ENCODE measurements around the gene DNASE1L3.
"Not testable (repeated sequence)": the region's sequence is repeated elsewhere in the genome, so short reads cannot be mapped to it uniquely, and the experiment has no call there.

The DNASE1L3 gene, protein sequence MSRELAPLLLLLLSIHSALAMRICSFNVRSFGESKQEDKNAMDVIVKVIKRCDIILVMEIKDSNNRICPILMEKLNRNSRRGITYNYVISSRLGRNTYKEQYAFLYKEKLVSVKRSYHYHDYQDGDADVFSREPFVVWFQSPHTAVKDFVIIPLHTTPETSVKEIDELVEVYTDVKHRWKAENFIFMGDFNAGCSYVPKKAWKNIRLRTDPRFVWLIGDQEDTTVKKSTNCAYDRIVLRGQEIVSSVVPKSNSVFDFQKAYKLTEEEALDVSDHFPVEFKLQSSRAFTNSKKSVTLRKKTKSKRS

DNA sequence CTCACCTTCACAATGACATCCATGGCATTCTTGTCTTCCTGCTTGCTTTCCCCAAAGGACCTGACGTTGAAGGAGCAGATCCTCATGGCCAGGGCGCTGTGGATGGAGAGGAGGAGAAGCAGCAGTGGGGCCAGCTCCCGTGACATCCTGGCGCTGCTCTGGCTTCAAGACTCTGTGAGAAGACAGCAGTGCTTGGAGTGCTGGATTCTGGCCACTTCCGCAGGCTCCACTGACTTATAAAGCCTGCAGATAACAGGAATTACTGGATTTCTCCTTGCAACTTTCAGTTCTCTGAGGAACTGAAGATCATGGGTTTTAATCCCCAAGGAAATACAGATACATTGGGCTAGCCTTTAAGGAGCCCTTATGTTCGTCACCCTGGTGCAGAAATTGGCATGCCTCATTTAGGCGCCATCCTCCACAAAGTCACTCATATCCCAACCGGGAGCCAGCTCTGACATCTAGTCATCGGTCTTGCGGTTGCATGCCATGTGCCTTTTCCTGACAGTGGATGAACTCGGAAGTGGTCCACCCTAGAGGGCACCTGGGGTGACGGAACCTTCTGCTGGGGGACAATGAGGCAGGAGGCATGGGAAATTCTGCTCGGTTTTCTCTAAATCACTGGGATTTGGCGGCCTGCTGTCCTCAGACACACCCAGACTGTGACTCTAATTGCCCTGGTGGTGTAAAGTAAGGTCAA is at the start of gene DNASE1L3:
TSS of gene DNASE1L3 (minus strand) at position 212 of the 700 bp plus-strand sequence. CDS start at position 146, 66 bp downstream.
- no peak for DNase-seq (ENCODE audit: low spot score)

DNA sequence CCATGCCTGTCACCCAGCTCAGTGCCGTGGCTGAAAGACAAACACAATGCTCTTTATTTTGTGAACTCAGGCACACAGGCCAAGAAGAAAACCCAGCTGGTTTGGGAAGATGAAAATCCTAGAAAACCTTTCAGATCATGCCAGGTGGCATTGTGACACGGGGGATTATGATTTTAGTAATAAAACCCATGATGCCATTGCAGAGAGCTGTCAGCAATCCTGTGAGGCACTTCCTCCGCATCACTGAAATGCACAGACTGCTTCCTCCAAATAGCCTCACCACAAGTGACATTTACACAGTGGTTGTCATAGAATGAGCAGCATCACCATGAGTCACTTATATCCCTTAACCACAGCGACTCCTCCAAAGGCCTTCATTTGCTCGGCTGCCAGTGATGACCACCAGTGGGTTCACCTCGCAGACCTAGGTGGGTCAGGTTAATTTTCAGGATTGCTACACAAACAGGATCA is 49.5 kb upstream of the DNASE1L3 start:
- peak; percentile 52 for DNase-seq (ENCODE audit: low spot score)

DNA sequence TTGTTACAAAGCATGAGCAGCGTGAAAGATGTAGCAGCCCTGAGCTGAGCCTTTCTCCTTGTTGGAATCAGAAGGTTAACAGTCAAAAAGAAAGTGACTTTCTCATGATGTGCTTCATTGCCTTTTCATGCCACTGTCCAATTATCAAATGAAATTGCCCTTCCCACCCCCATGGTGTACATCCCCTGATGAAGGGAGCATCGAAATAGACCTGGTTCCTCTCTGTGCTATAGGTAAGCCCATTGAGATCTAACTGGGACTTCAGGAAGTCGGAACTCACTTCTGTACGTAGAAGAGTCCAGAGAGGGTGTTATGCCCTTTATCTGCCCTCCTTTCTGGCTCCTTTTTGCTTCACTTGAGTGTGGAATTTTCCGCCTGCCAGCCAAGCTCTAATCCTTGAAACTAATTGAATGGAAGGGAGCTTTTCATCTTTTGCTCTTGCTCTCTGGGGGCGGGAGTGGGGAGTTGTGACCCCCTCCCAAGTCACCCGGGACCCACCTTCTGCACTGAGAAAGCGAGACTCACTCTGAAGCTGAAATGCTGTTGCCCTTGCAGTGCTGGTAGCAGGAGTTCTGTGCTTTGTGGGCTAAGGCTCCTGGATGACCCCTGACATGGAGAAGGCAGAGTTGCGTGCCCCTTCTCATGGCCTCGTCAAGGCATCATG is 47.8 kb upstream of the DNASE1L3 start:
- no peak for DNase-seq (ENCODE audit: low spot score)

DNA sequence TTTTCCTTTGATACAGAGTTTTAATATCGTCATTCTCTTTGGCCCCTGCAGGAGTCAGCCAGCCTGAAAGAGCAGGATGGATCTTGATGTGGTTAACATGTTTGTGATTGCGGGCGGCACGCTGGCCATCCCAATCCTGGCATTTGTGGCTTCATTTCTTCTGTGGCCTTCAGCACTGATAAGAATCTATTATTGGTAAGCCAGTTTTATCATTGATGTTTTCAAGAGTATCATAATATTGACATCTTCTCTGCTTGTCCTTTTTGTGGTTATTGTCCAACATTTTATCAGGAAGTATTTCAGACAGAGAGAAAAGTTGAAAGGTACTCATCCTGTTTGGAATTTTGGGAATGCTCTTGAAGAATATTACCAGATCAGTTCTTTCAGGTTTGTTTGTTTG is 45.7 kb upstream of the DNASE1L3 start:
- no peak for DNase-seq (ENCODE audit: low spot score)

DNA sequence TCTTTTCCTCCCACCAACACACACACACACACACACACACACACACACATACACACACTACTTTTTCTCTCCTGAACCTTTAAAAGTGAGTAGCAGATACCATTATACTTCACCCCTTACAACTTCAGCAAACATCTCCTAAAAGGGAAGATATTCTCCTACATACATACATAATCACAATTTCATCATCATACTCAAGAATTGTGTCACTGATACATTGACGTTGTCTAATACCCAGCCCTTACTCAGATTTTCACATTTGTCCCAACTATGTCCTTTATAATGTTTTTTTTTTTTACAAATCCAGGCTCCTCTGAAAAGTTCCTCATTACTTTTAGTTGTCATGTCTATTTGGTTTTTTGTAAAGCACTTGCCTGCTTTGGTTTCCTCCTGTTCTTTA is 45.3 kb upstream of the DNASE1L3 start:
- DNase-seq (ENCODE audit: low spot score), result no peak

DNA sequence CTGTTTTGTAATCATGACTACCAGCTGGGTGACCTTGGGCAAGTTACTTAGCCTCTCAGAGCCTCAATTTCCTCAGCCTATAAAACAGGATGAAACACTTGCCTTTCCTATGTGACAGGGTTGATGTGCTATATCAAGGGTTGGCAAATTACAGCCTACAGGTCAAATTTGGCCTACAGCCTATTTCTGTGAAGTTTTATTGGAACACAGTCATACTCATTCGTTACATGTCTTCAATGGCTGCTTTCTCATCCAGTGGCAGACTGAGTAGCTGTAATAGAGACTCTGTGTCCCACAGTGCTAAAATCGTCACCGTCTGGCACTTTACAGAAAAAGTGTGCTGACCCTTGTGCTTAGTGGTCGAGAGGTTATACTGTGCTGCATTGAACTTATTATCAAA is 43.4 kb upstream of the DNASE1L3 start:
- no peak for DNase-seq (ENCODE audit: low spot score)

DNA sequence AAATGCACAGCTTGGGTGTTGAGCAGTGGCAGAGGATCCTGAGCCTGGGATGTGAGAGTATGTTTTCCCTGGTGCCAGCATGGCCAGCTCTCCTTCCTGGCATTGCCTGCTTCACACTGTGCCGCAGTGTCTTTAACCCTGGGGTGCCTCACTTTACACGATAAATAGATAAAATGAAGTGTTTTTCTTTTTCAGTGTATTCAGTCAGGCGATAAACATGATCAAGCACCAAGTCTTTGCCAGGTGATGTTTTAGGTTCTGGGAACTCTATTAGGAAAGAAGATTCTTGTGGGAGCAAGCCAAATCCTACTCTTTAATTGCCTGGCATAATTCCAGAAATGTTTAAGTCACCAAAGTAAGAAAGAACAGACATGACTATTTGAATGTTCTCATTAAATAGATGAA is 40.9 kb upstream of the DNASE1L3 start:
- DNase-seq (ENCODE audit: low spot score), result no peak

DNA sequence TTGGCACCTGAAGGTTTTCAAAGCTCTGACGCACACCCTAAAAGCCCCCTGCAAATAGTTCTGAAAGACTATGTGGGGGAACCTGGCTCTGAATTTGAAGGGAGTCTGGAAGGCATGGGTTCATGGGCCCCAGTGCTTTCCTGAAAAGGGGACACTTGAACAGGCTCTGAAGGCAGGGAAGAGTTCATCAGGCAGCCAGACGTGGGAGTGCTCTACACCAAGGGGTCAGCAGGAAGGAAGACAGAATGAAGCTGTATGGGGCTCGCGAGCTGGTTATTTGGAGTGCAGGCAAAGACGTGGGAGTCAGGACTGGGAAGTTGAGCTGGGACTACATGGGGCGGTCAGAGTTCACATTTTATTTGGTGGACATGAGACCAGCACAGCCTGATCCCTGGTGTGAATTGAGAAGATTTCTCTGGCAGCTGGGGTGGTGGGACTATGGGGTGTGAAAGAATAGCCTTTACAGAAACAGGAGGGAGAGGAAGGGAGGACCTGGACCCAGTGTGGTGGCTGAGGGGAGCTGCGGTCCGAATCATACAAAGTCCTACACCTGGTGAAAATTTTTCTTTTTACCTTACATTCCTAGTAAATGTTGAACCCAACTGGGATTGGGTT is 39.4 kb upstream of the DNASE1L3 start:
- DNase-seq (ENCODE audit: low spot score), result no peak

DNA sequence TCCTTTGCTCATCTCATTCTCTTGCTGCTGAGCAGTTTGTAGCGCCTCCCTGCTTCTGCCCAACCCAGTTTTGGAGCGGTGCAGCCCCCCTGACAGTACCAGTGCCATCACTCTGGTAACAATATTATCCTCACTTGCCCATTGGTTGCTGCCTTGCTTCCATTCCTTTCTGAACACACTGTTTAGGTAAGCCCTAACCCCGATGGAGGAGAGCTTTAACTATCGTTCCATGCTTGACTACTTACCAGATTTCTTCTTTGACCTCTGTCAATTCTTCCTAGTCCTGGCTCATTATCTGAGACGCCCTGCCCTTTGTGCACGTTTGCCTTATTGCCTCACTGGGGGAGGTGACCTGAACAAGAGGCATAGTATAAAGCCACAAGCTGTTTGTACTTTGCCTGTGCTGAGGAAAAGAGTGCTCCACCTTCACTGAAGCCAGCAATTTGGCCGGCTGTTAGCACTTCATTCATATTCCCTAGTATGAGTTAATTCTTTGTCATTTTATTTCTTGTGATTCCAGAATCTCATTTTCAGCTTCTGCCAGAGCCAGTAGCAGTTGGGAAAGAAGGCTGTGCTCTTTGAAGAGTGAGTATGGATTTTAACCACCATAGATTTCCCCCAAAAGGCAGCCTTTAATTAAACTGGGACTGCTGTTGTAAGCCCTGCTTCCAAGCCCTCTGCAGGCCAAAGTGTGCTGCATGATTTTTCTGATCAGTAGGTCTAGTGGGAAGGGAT is 38.8 kb upstream of the DNASE1L3 start:
- no peak for DNase-seq (ENCODE audit: low spot score)

DNA sequence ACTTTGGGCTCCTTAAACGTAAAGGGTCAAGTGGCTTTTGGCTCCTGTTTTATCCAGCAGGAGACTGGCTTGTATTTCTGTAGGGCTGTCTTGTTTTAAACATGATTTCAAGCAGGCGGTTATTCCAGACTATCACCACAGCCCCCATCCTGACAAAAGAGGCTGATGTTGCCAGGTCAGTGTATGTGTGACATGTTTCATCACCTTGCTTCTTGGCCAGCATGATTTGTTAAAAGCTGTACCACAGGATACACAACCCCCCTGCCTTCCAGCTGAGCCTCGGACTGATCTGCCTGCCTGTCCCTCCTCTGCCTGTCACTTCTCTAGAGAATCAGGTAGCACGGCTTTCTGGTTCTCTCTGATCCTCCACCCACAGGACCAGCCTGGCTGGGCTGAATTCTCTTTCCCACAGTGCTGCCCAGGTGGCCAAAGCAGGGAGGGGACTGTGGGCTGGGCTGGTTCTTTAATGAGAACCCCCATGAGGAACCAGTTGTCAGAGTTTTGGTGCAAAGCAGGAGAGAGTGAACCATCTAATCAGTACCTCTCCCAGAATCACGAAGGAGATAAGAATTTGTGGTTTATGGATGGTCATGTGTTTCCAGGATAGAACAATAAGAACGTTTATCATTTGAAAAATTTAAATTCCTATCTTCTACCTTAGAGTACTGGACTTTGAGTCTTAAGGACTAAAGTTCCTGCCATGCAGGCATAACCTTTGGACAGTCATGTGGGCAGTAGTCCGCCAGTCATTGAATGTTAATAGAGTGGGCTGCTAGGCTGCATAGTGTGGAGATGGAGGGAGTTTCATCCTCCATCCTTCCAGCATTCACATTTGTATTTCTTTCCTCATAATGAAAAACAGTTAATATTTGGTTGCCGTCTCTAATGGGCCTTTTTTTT is 35.6 kb upstream of the DNASE1L3 start:
- no peak for DNase-seq (ENCODE audit: low spot score)

DNA sequence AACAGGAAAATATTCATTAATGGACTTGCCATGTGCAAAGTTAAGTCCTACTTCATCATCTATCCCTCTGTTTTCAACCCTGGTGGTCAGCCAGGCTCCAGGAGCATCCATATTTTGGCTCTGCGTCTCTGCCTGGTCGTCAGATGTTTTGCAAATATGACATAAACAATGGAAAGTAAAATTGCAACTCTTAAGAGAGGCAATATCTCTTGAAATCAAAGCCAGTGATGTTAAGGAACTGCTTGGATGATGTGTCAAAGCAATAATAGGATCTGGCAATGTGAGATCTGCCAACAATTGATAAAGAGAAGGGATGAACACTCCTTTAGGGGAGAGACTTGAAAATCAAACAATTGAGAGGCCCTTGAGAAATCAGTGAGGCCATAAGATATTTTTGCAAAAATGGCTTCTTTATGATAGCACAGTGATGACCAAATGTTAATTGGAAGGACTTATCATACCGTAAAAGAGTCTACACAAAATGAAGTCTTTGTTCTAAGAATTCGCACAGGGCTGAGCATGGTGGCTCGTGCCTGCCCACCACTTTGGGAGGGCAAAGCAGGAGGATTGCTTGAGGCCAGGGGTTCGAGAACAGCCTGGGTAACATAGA is 33.3 kb upstream of the DNASE1L3 start:
- peak; percentile 64 for DNase-seq (ENCODE audit: low spot score)

DNA sequence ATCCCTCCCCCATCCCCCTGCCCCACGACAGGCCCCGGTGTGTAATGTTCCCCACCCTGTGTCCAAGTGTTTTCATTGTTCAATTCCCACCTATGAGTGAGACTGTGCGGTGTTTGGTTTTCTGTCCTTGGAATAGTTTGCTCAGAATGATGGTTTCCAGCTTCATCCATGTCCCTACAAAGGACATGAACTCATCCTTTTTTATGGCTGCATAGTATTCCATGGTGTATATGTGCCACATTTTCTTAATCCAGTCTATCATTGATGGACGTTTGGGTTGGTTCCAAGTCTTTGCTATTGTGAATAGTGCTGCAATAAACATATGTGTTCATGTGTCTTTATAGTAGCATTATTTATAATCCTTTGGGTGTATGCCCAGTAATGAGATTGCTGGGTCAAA is 32.1 kb upstream of the DNASE1L3 start:
- DNase-seq (ENCODE audit: low spot score), result not testable (repeated sequence)

DNA sequence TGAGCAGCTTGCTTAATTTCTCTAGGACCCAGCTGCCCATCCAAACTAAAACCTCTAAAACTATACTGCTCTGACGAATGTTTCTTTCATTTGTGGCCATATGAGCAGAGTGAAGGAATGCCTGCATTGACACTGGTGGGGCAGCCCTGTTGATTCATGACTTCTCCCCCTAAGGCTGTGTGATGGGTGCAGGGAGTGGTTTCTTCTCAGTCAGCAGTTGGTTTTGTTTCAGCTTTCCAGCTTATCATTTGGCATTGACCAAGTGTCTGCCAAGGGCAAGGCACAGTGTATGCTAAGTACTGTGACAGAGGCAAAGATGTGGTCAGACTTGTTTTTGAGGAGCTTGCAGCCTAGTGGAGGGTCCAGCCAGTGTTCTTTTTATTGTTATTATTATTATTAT is 31.6 kb upstream of the DNASE1L3 start:
- no peak for DNase-seq (ENCODE audit: low spot score)

DNA sequence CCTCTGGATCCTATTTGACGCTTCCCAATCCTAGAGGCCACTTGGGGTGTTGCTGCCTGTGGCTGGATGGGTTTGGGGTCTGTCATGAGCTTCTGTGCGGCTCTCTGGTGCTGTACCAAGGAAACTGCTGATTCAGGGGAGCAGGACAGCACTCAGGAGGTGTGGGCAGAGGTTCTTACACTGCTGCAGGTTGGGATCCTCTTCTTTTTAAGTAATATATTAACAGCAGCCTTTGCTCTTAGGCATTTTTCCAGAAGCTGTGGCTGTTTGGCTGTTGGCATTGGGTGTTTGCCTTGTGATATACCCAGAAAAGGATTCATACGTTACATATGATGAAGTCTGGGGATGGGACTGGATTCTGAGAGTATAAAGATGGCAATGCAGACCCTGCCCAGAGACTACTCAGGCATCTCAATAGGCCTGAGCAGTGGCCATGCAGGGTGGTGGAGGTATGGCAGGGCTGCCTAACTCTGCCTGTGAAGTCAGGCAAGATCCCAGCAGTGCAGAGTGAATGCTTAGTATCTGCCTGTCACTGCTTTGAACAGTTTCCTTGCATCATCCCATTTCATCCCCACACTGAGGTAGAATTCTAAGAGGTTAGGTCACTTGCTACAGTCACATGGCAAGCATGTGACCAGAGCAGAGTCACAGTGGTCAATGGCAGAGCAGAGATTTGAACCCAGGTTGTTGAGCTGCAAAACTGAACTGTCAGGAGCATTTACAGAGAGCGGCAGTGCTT is 30.7 kb upstream of the DNASE1L3 start:
- no peak for DNase-seq (ENCODE audit: low spot score)

DNA sequence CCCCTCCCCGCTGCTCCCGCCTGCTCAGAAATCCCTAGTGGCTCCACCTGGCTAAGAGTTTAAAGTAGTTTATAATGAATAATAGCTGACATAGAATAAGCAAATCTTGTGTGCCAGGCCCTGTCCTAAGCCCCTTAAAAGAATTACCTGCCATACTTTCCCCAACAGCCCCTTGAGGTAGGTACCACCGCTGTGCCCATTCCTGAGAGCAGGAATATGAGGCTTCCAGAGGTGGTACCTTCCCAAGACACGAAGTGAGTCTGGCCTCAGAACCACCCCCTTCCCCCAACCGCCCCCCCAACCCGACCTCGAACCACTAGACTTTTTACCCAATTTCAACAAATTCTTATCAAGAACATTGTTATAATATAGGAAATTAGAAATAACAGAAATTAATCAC is 28.1 kb upstream of the DNASE1L3 start:
- DNase-seq (ENCODE audit: low spot score), result no peak

DNA sequence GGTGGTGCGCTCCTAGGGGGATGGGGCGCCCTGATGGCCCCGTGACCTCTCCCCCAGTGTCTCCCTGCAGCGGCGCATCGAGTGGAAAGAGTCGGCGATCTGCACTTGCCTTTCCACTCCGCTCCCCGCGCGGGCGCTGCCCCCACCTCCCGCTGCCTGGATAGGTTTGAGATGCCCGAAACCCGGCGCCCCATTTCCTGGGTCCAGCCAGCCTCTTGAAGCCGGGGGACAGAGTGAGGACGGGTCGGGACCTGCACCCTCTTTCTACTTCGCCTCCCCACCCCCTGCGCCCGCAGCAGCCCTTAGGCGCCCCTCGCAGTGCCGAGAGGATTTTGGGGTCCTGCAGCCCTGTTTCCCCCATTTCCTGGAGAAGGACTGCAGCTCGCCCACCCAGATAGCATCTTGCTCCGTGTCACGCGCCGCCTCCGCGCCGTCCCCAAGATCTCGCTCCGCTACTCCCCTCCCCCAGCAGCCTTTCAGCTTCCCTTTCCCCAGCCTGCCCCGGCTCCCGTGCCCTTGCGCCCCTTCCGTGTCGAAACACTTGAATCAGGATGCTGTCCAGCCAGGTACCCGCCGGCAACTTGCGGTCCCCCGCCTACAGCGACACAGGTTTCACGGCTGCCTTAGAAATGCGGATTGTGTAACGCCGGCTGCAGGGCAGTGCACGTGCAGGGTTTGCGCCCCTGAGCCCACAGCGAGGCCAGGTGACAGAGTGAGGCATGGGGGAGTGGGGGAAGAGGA is 27.3 kb upstream of the DNASE1L3 start:
- DNase-seq (ENCODE audit: low spot score), result no peak

DNA sequence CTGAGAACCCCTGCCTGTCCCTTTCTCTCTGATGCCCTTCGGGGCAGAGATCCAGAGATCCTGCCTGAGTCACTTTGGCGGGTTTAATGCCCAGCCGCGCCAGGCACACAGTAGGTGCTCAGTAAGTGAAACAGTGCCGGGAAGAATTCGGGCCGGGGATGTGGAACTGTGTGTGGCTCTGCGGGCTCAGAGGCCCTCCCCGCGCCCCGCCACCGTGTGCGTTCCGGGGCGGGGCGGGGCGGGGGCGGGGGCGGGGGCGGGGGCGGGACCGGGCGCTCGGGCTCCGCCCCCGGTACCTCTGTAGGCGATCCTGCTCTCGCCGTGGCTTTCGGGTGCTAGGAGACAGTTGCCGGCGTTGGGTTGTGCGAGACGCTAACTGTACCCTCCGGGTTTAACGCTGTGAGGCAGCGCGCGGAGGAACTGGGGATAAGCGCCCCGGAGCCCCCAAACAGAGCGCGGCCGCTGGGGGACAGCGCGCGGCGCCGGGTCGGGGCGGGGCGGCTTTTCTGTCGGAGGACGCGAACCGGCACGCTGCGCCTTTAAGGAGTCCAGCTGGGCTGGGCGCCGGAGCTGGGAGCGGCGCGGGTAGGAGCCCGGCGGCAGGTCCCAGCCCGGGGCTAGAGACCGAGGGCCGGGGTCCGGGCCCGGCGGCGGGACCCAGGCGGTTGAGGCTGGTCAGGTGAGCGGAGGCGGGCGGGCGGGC is 26.6 kb upstream of the DNASE1L3 start, which contains the start of gene ABHD6:
TSS of gene ABHD6 (plus strand) at position 555 of the 703 bp plus-strand sequence. CDS start 18,795 bp downstream, outside the sequence.
- DNase-seq (ENCODE audit: low spot score), result peak; percentile 69
